ENCODE data around the gene ACAA1. TPM values are rescaled to one million over a fixed set of nuclear protein-coding genes. Genes with fewer than 3 reads are reported as not detected.

The ACAA1 gene
- total and polyA plus RNA-seq, 2 of the 13 experiments (the other 11 are each of a cell fraction or from before 2014, with no cell fraction given) = 60.8 to 188 TPM

DNA sequence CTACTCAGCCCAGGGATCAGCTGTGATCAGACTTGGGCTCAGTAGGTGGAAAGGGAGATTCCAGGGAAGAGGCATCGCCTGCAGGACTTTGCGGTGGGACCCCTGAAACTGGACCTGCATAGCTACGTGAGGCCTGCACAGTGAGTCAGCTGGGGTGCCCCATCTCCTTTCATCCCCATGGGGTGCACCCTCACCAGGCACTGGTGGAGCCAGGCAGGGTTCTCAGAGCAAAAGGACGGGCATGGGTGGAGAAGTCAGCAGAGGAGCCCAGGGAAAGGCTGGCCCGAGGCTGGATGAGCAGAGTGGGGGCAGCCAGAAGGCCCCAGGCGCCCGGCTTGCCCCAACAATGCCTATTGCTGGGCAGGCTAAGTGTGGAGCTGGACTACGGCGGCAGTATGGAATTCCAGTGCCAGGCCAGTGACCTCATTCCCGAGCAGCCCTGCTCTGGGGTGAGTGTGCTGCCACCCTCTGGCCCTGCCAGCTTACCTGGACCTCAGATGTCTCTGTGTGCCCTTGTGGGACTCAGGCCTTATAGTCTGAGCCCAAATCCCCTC lies 19.7 kb downstream of the ACAA1 start (continued):
- TF ChIP-seq GABPB1 (CRISPR knock-in tag; IDR thresholded peaks at IDR 0.05) = 0 out of 2 replicates have a peak, but pooled peaks have one; percentile 17
- TF ChIP-seq, protein P1, sequence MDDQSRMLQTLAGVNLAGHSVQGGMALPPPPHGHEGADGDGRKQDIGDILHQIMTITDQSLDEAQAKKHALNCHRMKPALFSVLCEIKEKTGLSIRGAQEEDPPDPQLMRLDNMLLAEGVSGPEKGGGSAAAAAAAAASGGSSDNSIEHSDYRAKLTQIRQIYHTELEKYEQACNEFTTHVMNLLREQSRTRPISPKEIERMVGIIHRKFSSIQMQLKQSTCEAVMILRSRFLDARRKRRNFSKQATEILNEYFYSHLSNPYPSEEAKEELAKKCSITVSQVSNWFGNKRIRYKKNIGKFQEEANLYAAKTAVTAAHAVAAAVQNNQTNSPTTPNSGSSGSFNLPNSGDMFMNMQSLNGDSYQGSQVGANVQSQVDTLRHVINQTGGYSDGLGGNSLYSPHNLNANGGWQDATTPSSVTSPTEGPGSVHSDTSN (CRISPR knock-in tag; IDR thresholded peaks at IDR 0.05; ENCODE audit: borderline replicate concordance) = no peak
- TF ChIP-seq, protein P2, sequence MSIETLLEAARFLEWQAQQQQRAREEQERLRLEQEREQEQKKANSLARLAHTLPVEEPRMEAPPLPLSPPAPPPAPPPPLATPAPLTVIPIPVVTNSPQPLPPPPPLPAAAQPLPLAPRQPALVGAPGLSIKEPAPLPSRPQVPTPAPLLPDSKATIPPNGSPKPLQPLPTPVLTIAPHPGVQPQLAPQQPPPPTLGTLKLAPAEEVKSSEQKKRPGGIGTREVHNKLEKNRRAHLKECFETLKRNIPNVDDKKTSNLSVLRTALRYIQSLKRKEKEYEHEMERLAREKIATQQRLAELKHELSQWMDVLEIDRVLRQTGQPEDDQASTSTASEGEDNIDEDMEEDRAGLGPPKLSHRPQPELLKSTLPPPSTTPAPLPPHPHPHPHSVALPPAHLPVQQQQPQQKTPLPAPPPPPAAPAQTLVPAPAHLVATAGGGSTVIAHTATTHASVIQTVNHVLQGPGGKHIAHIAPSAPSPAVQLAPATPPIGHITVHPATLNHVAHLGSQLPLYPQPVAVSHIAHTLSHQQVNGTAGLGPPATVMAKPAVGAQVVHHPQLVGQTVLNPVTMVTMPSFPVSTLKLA (IDR thresholded peaks at IDR 0.05) = no peak
- TF ChIP-seq ZNF260 (CRISPR knock-in tag; IDR thresholded peaks at IDR 0.05; ENCODE audit: borderline replicate concordance, low read depth) = no peak
- TF ChIP-seq, protein P3, sequence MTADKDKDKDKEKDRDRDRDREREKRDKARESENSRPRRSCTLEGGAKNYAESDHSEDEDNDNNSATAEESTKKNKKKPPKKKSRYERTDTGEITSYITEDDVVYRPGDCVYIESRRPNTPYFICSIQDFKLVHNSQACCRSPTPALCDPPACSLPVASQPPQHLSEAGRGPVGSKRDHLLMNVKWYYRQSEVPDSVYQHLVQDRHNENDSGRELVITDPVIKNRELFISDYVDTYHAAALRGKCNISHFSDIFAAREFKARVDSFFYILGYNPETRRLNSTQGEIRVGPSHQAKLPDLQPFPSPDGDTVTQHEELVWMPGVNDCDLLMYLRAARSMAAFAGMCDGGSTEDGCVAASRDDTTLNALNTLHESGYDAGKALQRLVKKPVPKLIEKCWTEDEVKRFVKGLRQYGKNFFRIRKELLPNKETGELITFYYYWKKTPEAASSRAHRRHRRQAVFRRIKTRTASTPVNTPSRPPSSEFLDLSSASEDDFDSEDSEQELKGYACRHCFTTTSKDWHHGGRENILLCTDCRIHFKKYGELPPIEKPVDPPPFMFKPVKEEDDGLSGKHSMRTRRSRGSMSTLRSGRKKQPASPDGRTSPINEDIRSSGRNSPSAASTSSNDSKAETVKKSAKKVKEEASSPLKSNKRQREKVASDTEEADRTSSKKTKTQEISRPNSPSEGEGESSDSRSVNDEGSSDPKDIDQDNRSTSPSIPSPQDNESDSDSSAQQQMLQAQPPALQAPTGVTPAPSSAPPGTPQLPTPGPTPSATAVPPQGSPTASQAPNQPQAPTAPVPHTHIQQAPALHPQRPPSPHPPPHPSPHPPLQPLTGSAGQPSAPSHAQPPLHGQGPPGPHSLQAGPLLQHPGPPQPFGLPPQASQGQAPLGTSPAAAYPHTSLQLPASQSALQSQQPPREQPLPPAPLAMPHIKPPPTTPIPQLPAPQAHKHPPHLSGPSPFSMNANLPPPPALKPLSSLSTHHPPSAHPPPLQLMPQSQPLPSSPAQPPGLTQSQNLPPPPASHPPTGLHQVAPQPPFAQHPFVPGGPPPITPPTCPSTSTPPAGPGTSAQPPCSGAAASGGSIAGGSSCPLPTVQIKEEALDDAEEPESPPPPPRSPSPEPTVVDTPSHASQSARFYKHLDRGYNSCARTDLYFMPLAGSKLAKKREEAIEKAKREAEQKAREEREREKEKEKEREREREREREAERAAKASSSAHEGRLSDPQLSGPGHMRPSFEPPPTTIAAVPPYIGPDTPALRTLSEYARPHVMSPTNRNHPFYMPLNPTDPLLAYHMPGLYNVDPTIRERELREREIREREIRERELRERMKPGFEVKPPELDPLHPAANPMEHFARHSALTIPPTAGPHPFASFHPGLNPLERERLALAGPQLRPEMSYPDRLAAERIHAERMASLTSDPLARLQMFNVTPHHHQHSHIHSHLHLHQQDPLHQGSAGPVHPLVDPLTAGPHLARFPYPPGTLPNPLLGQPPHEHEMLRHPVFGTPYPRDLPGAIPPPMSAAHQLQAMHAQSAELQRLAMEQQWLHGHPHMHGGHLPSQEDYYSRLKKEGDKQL (CRISPR knock-in tag; IDR thresholded peaks at IDR 0.05; ENCODE audit: low read depth) = no peak
- TF ChIP-seq ZNF589 (CRISPR knock-in tag; conservative IDR thresholded peaks at IDR 0.05) = no peak
